DOHH2 (cell line): ENCODE results near the gene AMER3.

Experiments
- H3F3A ChIP-seq: fragments of 200-600 bp; sonication (generic), shearing (Covaris generic); 2 replicates; pipeline ENCODE4 v1.6.0; 2016; ENCODE audit warnings: antibody characterized with exemption, mild to moderate bottlenecking; ENCODE audit not compliant: control insufficient read depth, insufficient read depth
- H3K27ac ChIP-seq: fragments of 200-600 bp; sonication (generic); 2 replicates; pipeline ENCODE4 v1.5.1; 2014; ENCODE audit warnings: low read depth, mild to moderate bottlenecking, low read length, moderate library complexity
- H3K27me3 ChIP-seq: fragments of 200-600 bp; sonication (generic); 2 replicates; pipeline ENCODE4 v1.6.1; 2014; ENCODE audit warnings: mild to moderate bottlenecking, low read length, mixed read lengths; ENCODE audit not compliant: control insufficient read depth
- H3K36me3 ChIP-seq: fragments of 200-600 bp; sonication (generic); 2 replicates; pipeline ENCODE4 v1.6.1; 2014; ENCODE audit warnings: mild to moderate bottlenecking, low read length, moderate library complexity, mixed read lengths; ENCODE audit not compliant: control insufficient read depth
- H3K4me1 ChIP-seq: fragments of 200-600 bp; sonication (generic); 2 replicates; pipeline ENCODE4 v1.6.1; 2014; ENCODE audit warnings: mild to moderate bottlenecking, low read length, mixed read lengths; ENCODE audit not compliant: control insufficient read depth
- H3K4me2 ChIP-seq: fragments of 200-600 bp; sonication (generic); 2 replicates; pipeline ENCODE4 v1.6.0; 2014; ENCODE audit warnings: mild to moderate bottlenecking, low read length, moderate library complexity
- H3K4me3 ChIP-seq: fragments of 200-600 bp; sonication (generic); 2 replicates; pipeline ENCODE4 v1.5.1; 2014; ENCODE audit warnings: mild to moderate bottlenecking, low read length, mixed read lengths
- H3K79me2 ChIP-seq: fragments of 200-600 bp; sonication (generic); 2 replicates; pipeline ENCODE4 v1.6.1; 2014; ENCODE audit warnings: mild to moderate bottlenecking, low read length, mixed read lengths; ENCODE audit not compliant: control insufficient read depth
- H3K9me2 ChIP-seq: fragments of 200-600 bp; sonication (generic); replicated peaks from 2 replicates; pipeline ENCODE4 v1.6.1; 2014; ENCODE audit warnings: mild to moderate bottlenecking, low read length, mixed read lengths; ENCODE audit not compliant: control insufficient read depth
- H3K9me3 ChIP-seq: fragments of 200-600 bp; sonication (generic); 2 replicates; pipeline ENCODE4 v1.6.1; 2014; ENCODE audit warnings: antibody characterized with exemption, low read length, mixed read lengths; ENCODE audit not compliant: control insufficient read depth, insufficient read depth
- H4K20me1 ChIP-seq: fragments of 200-600 bp; sonication (generic); 2 replicates; pipeline ENCODE4 v1.6.0; 2014; ENCODE audit warnings: low read depth, mild to moderate bottlenecking, antibody characterized with exemption, low read length, moderate library complexity; ENCODE audit not compliant: control insufficient read depth, insufficient read depth
- EZH2phosphoT487 ChIP-seq: fragments of 200-600 bp; sonication (generic); IDR thresholded peaks from 2 replicates; pipeline ENCODE4 v1.6.1; 2017; ENCODE audit warnings: borderline replicate concordance, mild to moderate bottlenecking, antibody characterized with exemption, low read length, moderate library complexity, mixed read lengths
- TF ChIP-seq, protein P1 (sequence below): fragments of 200-600 bp; sonication (generic); IDR thresholded peaks from one replicate; pipeline ENCODE4 v1.5.1; 2014; ENCODE audit warnings: antibody characterized with exemption, mild to moderate bottlenecking, low read depth, low read length; ENCODE audit not compliant: poor library complexity, severe bottlenecking

The AMER3 gene

DNA sequence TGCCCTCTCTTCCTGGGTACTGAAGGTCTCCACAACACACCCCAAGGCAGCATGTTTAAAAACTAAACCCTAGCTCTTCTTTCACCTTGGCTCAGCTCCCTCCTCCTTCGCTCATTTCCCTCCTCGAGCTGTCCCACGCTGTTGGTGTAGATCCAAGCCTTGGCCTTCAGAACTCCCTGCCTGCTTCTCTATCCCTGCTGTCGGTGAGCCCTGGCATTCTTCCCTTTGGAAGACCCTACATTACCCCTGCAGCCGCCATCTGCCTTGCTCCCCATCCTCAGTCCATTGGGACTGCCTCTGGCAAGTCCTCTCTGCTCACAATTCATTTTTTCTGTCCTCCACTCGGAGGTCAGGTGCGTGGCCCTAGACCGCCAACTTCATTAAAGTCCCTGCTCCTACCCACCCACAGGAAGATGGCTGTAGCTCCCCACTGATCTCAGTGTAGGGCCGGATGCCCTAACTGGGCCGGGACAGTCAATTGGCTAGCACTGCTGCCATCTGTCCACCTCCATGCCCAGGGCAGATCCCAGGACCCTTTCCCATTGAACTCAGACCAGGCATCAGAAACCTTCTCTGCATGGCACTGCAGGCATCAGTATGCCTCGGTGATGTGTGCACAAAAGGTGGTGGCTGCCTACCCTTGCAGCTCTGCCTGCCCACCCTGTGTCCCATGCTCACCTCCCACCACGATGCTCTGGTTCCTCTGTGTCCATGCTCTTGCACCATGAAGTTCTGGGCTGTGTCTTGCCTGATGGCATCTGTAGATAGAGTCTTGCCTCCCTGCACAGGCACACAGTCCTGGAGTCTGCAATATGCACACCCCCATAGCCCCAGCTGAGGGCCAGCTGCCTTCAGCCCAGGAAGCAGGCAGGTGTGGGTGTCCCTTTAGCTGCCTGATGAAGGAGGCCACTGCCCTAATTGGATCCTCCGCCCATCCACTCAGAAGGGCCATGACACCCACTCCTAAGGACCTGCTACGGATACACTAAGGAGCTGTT is 5.7 kb downstream of the AMER3 start:
- Histone ChIP-seq H3K4me1 (no peaks in the 10 kb centered on the region), H3K27me3 (no peaks in the 10 kb centered on the region), H3K4me2 (no peak overlapping the region), H3K79me2 (no peaks in the 10 kb centered on the region), H4K20me1 (no peaks in the 10 kb centered on the region), H3F3A (no peaks in the 10 kb centered on the region), H3K4me3 (no peak overlapping the region), H3K9me2 (no peaks in the 10 kb centered on the region), H3K36me3 (no peaks in the 10 kb centered on the region), H3K27ac (no peak overlapping the region), H3K9me3 (no peaks in the 10 kb centered on the region)
- TF ChIP-seq, protein P1, sequence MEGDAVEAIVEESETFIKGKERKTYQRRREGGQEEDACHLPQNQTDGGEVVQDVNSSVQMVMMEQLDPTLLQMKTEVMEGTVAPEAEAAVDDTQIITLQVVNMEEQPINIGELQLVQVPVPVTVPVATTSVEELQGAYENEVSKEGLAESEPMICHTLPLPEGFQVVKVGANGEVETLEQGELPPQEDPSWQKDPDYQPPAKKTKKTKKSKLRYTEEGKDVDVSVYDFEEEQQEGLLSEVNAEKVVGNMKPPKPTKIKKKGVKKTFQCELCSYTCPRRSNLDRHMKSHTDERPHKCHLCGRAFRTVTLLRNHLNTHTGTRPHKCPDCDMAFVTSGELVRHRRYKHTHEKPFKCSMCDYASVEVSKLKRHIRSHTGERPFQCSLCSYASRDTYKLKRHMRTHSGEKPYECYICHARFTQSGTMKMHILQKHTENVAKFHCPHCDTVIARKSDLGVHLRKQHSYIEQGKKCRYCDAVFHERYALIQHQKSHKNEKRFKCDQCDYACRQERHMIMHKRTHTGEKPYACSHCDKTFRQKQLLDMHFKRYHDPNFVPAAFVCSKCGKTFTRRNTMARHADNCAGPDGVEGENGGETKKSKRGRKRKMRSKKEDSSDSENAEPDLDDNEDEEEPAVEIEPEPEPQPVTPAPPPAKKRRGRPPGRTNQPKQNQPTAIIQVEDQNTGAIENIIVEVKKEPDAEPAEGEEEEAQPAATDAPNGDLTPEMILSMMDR, result no peak
- TF ChIP-seq EZH2phosphoT487, result no peak

DNA sequence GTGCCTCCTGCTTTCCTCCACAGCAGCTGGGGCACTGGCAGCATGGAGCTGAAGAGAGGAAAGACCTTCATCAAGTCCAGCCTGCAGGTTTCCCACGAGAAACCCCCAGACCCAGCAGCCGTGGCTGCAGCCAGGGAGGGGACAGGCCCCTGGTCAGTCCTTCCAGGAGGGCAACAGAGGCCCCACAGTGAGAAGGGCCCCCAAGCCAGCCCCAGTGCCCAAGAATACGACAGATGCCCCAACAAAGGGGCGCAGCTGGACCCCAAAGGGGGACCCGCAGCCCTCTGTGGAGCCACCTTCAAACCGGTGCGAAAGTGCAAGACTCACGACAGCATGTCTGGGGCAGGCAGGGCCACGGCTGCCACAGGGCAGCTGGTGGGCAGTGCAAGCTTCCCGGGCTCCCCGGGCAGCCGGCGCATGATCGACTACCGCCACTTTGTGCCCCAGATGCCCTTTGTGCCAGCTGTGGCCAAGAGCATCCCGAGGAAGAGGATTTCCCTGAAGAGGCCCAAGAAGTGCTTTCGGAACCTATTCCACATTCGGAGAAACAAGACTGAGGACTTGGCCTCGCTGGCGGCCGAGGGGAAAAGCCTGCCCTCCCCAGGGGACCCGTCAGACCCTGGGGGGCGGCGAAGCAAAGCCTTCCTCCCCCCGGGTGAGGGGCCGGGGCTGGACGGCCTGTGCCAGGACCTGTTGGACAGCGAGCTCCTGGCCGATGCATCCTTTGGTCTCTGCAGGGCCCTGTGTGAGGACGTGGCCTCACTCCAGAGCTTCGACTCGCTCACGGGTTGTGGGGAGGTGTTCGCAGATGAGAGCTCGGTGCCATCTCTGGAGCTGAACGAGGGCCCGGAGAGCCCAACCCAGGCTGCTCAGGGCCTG is 6.9 kb downstream of the AMER3 start:
- TF ChIP-seq, protein P1, result no peak
- no peak for TF ChIP-seq EZH2phosphoT487
- Histone ChIP-seq H3K4me3 (no peak overlapping the region), H3K27me3 (no peaks in the 10 kb centered on the region), H3K9me2 (no peaks in the 10 kb centered on the region), H4K20me1 (no peaks in the 10 kb centered on the region), H3K27ac (no peak overlapping the region), H3K4me1 (no peaks in the 10 kb centered on the region), H3K4me2 (no peak overlapping the region), H3K79me2 (no peaks in the 10 kb centered on the region), H3K36me3 (no peaks in the 10 kb centered on the region), H3K9me3 (no peaks in the 10 kb centered on the region), H3F3A (no peaks in the 10 kb centered on the region)

DNA sequence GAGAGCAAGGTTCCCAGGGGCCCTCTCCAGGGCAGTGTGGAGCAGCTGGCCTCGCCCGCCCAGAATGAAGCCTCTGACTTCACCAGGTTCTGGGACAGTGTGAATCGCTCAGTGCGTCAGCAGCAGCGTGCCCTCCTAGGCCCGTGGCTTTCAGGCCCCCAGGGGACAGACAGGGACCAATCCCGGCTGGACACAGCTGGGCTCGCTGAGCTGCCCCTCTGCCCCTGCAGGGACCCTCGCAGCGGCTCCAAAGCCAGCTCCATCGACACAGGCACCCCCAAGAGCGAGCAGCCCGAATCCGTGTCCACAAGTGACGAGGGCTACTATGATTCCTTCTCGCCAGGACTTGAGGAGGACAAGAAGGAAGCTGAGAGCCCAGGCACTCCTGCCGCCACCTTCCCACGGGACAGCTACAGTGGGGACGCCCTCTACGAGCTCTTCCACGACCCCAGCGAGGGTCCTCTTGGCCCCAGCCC is 7.6 kb downstream of the AMER3 start:
- no peaks in the 10 kb centered on the region for H4K20me1 ChIP-seq
- no peak overlapping the region for H3K27ac ChIP-seq
- no peaks in the 10 kb centered on the region for H3K9me2 ChIP-seq
- H3K9me3 ChIP-seq, result no peaks in the 10 kb centered on the region
- H3K4me3 ChIP-seq, result no peak overlapping the region
- no peaks in the 10 kb centered on the region for H3K79me2 ChIP-seq
- no peak overlapping the region for H3K4me2 ChIP-seq
- TF ChIP-seq, protein P1, result no peak
- TF ChIP-seq EZH2phosphoT487, result no peak
- H3K36me3 ChIP-seq, result no peaks in the 10 kb centered on the region
- no peaks in the 10 kb centered on the region for H3K27me3 ChIP-seq
- no peaks in the 10 kb centered on the region for H3K4me1 ChIP-seq
- H3F3A ChIP-seq, result no peaks in the 10 kb centered on the region
